CD1c-positive myeloid dendritic cell (primary cell): Measurements from ENCODE around the gene SEC16B.
"Not testable (repeated sequence)": the region's sequence is repeated elsewhere in the genome, so short reads cannot be mapped to it uniquely, and the experiment has no call there.

ENCODE experiments used
- DNase-seq: peaks from one replicate; pipeline ENCODE4 v3.0.0-alpha.2; 2016; ENCODE audit errors: extremely low spot score

SEC16B gene, protein sequence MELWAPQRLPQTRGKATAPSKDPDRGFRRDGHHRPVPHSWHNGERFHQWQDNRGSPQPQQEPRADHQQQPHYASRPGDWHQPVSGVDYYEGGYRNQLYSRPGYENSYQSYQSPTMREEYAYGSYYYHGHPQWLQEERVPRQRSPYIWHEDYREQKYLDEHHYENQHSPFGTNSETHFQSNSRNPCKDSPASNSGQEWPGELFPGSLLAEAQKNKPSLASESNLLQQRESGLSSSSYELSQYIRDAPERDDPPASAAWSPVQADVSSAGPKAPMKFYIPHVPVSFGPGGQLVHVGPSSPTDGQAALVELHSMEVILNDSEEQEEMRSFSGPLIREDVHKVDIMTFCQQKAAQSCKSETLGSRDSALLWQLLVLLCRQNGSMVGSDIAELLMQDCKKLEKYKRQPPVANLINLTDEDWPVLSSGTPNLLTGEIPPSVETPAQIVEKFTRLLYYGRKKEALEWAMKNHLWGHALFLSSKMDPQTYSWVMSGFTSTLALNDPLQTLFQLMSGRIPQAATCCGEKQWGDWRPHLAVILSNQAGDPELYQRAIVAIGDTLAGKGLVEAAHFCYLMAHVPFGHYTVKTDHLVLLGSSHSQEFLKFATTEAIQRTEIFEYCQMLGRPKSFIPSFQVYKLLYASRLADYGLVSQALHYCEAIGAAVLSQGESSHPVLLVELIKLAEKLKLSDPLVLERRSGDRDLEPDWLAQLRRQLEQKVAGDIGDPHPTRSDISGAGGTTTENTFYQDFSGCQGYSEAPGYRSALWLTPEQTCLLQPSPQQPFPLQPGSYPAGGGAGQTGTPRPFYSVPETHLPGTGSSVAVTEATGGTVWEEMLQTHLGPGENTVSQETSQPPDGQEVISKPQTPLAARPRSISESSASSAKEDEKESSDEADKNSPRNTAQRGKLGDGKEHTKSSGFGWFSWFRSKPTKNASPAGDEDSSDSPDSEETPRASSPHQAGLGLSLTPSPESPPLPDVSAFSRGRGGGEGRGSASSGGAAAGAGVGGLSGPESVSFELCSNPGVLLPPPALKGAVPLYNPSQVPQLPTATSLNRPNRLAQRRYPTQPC

DNA sequence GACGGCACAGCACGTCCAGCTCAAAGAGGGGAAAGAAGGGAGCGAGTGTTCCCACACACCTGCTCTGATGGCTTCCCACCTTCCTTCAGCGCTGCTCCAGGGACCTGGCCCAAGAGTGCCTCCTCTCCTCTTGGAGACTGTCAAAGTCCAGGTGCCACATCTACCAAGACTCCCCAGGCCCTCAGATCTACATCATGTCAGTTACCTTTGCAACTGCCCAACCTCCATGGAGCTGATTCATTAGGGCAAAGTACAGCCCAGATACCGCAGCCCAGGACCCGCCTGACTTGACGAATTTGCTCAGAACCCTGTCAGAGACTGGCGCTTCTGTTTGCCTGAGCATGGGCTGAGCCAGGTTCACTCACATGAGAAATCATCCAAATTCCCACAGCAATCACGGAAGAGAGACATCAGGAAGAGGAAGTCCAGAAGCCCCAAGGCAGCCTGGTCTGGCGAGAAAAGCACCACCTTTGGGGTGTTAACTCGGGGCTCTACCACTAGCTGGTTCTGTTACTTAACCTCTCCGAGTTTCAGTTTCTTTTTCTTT is at the start of gene SEC16B:
Gene SEC16B (minus strand): TSS at position 234 of the 547 bp plus-strand sequence. CDS start 2,077 bp downstream, outside the sequence.
- no peak for DNase-seq

GRCh38 chr1:178019622-178020021 is 49.8 kb upstream of the SEC16B start:
- DNase-seq = no peak

GRCh38 chr1:178019208-178019607 is 49.4 kb upstream of the SEC16B start:
- DNase-seq = no peak

- DNase-seq = no peak
Measured at GRCh38 chr1:178017517-178017916, 47.7 kb upstream of the SEC16B start.

DNA sequence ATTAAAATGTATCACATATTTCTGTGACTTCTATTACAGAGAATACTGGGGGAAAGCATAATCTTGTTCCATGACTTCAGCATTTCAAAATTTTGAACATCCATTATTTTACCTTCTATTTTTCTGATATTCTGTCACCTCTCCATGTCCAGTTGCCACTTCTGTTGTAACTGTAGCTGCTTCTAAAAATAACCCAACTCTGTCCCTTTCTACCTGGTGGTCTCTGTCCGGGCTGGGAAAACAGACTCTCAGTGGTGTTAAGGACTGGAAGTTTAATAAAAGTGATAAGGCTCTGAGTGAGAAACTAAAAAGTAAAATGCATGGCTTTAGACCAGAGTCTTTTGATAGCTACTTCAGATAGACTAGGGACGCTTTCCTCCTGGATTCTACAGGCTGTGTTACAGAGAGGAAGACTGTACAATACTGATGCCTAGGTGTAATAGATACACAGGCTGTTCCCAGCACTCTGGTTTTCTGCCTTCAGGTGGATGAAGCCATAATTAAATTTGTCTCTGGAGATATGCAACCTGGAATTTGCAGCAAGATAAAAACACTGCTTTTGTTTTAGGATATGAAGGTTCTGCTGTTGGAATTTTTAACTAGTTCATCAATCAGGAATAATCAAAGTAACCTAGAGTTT is 42.1 kb upstream of the SEC16B start:
- DNase-seq = no peak

DNA sequence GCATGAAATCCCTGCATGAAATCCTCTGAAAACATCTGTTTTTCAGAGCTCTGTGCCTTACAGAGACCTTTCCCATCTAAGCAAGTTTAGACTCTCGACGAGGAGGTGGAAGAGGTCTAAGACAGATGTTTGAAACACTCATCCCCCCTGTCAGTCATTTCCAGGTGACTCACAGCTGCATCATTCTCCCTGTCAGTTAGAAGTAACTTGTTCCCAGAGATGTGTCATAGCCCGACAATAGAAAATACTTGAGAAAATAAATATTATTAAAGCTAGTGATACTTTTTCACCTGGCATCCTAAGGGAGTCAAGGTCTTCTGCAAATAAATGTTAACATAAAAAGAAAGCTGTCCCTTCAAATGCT is 41.6 kb upstream of the SEC16B start:
- DNase-seq = no peak

DNA sequence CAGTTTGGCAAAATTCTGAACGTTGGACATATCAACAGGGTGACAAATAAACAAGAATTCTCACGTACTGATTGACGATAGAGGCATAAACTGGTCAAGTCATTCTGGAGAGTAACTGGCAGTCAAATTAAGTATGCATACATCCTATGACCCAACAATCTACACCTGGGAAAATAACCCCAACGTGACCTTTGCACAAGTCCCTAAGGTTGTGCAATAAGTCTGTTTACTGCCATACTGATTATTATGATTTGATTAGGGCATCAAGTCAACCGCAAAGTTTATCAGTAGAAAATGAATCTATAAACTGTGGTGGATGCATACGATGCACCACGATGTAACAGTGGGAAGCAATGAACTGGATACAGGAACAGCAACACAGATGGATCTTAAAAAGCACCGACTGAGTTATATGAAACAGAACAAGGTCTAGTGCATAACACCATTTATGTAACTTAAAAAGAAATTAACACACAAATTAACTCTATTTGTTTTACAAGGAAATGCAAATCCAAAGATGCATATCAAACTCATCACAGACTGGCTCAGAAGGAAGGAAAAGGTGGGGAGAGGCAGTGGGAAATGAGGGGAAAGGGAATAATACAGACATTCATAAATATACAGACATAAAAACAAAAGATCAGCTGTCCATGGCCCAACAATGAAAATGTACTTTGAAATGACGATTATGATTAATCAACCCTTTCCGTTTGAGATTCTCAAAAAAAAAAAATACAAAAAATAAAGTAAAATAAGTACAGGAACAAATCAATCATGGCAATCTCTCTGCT is 41.0 kb upstream of the SEC16B start:
- DNase-seq = no peak

DNA sequence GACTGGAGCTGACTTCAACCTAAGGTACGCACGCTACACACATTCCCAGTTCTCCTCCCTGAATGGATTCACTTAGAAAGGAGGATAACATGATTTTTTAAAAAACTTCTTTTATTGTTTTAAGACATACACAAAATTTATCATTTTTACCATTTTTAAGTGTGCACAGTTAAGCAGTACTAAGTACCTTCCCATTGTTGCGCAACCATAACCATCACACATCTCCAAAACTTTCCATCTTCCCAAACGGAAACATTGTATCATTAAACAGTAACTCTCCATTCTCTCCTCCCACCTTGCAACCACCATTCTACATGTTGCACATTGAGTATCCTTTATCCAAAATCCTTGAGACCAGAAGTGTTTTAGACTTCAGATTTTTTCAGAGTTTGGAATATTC is 36.2 kb upstream of the SEC16B start:
- DNase-seq = no peak

GRCh38 chr1:178005450-178005849 is 35.6 kb upstream of the SEC16B start:
- DNase-seq = no peak

GRCh38 chr1:178004926-178005391 is 35.1 kb upstream of the SEC16B start:
- DNase-seq = peak; percentile 7

DNA sequence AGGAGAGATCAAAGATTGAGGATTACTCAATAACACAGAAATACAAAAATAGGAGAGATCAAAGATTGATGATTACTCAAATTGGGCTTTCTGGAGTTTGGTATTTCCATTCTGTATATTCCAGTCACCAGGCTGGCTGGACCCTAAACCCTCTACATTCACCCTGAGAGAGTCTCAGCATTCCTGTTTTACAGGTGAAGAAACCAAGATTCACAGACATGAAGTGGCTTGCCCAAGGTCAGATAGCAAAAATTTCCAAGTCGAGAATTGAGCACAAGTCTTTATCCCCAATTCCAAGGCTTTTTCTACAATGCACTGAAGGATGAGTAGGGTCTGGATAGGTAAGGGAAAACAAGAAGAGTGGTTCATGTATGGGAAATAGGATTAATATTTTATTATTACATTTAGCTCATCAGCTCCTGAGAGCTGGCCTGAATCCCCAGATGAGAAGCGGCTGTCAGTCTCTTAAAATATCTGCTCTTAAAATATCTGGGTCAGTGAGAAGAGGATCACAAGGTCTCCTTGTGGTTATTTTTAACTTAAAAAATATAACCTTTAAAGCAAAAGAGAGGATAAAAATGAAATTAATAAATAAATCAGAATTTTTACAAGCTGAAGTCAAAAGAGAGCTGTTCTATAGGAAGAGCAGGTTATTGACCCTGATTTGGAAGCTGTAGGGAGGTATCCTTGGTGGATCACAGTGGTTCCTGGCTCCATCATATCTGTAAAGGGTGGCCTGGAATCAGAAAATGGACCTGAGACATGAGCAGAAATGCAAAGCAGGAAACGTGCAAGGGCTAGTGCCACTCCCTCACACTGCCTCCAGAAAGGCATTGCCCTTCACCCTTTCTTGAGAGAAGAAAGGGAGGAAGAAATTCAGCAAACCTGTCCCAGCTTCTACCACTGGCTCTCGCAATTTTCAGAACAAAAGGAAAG is 29.1 kb upstream of the SEC16B start:
- DNase-seq = no peak

GRCh38 chr1:177996957-177997356 is 27.1 kb upstream of the SEC16B start:
- DNase-seq = no peak

DNA sequence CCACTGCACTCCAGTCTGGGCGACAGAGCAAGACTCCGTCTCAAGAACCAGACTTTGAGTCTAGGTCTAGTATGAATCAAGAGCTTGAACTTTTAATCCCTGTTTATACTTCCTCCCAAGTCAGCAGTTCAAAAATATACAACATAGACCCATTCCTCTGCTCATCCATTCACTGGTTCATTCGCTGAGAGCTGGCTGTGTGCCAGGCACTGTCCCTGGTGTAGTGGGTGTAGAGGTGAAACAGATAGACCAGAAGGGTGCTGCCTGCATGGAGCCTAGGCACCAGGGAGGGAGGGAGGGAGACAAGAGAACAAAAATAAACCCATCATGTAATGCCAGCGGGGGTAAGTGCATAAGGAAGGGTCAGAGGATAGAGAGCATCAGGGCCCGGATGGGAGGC is 25.5 kb upstream of the SEC16B start:
- DNase-seq = no peak

DNA sequence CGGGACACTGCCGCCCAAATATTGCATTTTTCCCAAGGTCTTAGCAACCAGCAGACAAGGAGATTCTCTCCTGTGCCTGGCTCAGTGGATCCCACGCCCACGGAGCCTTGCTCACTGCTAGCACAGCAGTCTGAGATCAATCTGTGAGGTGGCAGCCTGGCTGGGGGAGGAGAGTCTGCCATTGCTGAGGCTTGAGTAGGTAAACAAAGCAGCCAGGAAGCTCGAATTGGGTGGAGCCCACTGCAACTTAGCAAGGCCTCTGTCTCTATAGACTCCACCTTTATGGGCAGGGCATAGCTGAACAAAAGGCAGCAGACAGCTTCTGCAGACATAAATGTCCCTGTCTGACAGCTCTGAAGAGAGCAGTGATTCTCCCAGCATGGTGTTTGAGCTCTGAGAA is 16.4 kb upstream of the SEC16B start:
- not testable (repeated sequence) for DNase-seq

- DNase-seq = no peak
Measured at GRCh38 chr1:177984761-177985160, 14.9 kb upstream of the SEC16B start.

DNA sequence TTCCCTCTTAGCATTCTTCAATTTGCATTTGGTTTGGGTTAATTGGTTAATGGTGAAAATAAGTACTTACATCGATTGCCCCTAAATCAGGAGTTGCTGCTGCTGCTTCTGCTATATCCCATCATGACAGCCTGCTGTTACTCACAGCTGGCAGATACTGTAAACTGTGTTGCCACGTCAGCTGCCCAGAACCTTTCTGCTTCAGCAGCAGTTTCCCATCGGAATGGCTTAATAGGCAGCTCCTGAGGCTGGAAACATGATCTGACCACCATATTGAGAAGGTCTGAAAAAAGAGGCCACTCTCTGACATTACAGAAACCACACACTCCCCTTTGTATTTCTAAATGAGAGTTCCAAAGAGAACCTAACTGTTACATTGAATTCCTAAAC is 14.3 kb upstream of the SEC16B start:
- DNase-seq = no peak

DNA sequence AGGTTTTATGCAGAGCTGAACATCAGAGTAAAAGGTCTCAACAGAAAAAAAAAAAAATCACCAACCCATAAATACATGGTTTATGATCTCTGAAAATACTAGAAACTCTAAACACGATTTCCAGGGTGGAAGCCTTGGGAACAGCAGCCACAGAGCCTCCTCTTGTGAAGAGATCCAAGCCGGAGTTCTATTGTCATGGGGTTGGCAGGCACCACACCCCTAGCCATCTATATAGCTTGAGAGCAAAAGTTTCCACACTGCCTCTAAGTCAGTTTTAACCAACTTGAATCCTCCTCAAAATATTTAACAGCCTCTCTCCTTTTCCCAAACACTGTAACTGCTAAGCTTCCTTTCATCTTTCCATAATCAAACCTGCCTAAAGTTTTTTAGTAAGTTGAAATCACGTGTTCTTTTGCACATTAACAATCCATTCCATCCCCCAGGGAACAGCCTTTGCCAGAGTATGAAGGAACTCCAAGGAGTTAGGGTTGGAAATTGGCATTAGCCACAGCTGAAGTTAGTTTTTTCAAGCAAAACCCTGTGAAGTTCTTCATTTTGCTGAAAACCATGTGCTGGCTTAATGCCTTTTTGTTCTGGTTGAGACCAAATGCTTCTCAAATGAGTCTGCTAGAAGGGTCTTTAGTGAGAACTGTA is 13.8 kb upstream of the SEC16B start:
- no peak for DNase-seq

GRCh38 chr1:177983077-177983476 is 13.2 kb upstream of the SEC16B start:
- no peak for DNase-seq

DNA sequence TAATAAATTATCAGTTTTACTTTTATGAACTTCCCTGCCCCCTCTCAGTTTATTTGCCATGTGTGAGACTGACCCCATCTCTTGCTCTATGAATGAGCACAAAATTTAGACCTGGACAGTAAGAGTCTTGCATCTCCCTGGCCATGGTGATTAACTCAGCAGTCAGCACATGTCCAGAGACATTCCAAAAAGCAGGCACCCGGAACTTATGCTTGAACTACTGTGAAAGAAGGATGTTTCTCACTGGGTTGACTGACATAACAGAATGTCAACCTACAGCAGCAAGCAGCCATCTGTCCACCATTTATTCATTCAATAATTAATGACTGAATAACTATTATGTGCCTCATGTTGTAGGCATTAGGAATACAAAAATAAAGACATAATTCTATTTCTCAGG is 11.3 kb upstream of the SEC16B start:
- no peak for DNase-seq
